Esophagus squamous epithelium (tissue), 4 donors: ENCODE results near the gene CAMSAP3.
A peak's percentile ranks its signal among the peaks of the same experiment; 100 is the strongest.

Source experiments
- POLR2A ChIP-seq, 4 donors: fragments of 450-650 bp; IDR thresholded peaks; one replicate each; pipeline ENCODE4 v1.6.1; 2017; ENCODE audit warnings: antibody characterized with exemption in 4 of 4, mild to moderate bottlenecking in 4 of 4, moderate library complexity in 3 of 4
- TF ChIP-seq, protein P1 (sequence below), 6 experiments: fragments of 450-650 bp in 4 of 6; fragments of 200-600 bp in 2 of 6; sonication (generic) in 2 of 6; IDR thresholded peaks; one replicate each; pipeline ENCODE4 v1.5.1; 2016 to 2019; ENCODE audit warnings: antibody characterized with exemption in 6 of 6, mild to moderate bottlenecking in 4 of 6, moderate library complexity in 4 of 6

- TF ChIP-seq, protein P1, sequence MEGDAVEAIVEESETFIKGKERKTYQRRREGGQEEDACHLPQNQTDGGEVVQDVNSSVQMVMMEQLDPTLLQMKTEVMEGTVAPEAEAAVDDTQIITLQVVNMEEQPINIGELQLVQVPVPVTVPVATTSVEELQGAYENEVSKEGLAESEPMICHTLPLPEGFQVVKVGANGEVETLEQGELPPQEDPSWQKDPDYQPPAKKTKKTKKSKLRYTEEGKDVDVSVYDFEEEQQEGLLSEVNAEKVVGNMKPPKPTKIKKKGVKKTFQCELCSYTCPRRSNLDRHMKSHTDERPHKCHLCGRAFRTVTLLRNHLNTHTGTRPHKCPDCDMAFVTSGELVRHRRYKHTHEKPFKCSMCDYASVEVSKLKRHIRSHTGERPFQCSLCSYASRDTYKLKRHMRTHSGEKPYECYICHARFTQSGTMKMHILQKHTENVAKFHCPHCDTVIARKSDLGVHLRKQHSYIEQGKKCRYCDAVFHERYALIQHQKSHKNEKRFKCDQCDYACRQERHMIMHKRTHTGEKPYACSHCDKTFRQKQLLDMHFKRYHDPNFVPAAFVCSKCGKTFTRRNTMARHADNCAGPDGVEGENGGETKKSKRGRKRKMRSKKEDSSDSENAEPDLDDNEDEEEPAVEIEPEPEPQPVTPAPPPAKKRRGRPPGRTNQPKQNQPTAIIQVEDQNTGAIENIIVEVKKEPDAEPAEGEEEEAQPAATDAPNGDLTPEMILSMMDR (IDR thresholded peaks at IDR 0.05), result peak in 4 of 6 experiments; percentile 14 to 46 (median 39)
- peak in 1 of 4 donors; percentile 77 for TF ChIP-seq POLR2A (IDR thresholded peaks at IDR 0.05)
Observed at GRCh38 chr19:7636691-7637373, 41.2 kb downstream of the CAMSAP3 start, which contains the start of gene STXBP2.
